CD4-positive, CD25-positive, alpha-beta regulatory T cell (primary cell): ENCODE data around the gene OSBPL2. TPM values are rescaled to one million over a fixed set of nuclear protein-coding genes. Genes with fewer than 3 reads are reported as not detected.

Experiments
- ATAC-seq, 2 donors: fragments of 150-1000 bp; cut with Tn5 transposase; one replicate each; pipeline ENCODE4 v1.10.0; 2021; ENCODE audit warnings: low read depth in 2 of 2, moderate number of reproducible peaks in 2 of 2, moderate library complexity in 1 of 2
- DNase-seq, 3 donors: peaks; one replicate each; pipeline versions ENCODE4 v3.0.0 to v3.0.0-alpha.2; 2012 to 2022; ENCODE audit warnings: mixed read lengths in 1 of 3
- H3K27ac ChIP-seq: one replicate; pipeline ENCODE4 v1.7.0; 2013; ENCODE audit warnings: mild to moderate bottlenecking, low read length; ENCODE audit not compliant: insufficient read depth, poor library complexity, severe bottlenecking
- H3K27me3 ChIP-seq: one replicate; pipeline ENCODE4 v1.7.0; 2013; ENCODE audit warnings: low read length; ENCODE audit not compliant: control insufficient read depth, insufficient read depth
- H3K36me3 ChIP-seq: one replicate; pipeline ENCODE4 v1.7.0; 2013; ENCODE audit warnings: mild to moderate bottlenecking, low read length, moderate library complexity; ENCODE audit not compliant: control insufficient read depth, insufficient read depth
- H3K4me1 ChIP-seq: 2 replicates; pipeline ENCODE4 v1.7.0; 2013; ENCODE audit warnings: mild to moderate bottlenecking, low read length; ENCODE audit not compliant: insufficient read depth, control insufficient read depth, poor library complexity, severe bottlenecking
- H3K4me3 ChIP-seq: one replicate; pipeline ENCODE4 v1.7.0; 2013; ENCODE audit warnings: low read depth, mild to moderate bottlenecking, low read length, moderate library complexity
- H3K9me3 ChIP-seq, 2 experiments: 1 replicate in 1 of 2; 2 replicates in 1 of 2; pipeline ENCODE4 v1.7.0; 2013; ENCODE audit warnings: low read length in 2 of 2, mild to moderate bottlenecking in 1 of 2, moderate library complexity in 1 of 2; ENCODE audit not compliant: control insufficient read depth in 2 of 2
- H3K27ac Mint-ChIP-seq, 3 donors: one replicate each; pipeline ENCODE4 v1.8.0; 2020 to 2022; ENCODE audit warnings: mild to moderate bottlenecking in 3 of 3, mixed read lengths in 3 of 3, moderate library complexity in 2 of 3
- H3K27me3 Mint-ChIP-seq: one replicate; pipeline ENCODE4 v1.8.0; 2022; ENCODE audit warnings: mild to moderate bottlenecking, mixed read lengths
- H3K36me3 Mint-ChIP-seq: one replicate; pipeline ENCODE4 v1.8.0; 2020; ENCODE audit warnings: mixed read lengths
- H3K4me1 Mint-ChIP-seq, 4 donors: one replicate each; pipeline ENCODE4 v1.8.0; 2020 to 2022; ENCODE audit warnings: mixed read lengths in 4 of 4, mild to moderate bottlenecking in 1 of 4
- H3K4me3 Mint-ChIP-seq, 4 donors: one replicate each; pipeline ENCODE4 v1.8.0; 2020 to 2022; ENCODE audit warnings: mild to moderate bottlenecking in 4 of 4, mixed read lengths in 4 of 4, moderate library complexity in 3 of 4
- H3K9me3 Mint-ChIP-seq, 7 donors: one replicate each; pipeline ENCODE4 v1.8.0; 2020 to 2022; ENCODE audit warnings: mixed read lengths in 7 of 7, mild to moderate bottlenecking in 3 of 7, moderate library complexity in 2 of 7
- polyA plus RNA-seq, 4 donors: library from polyadenylated mRNA; unstranded; fragments of 300-500 nt; fragmentation: Illumina TruSeq; gene quantifications; one replicate each; pipeline ENCODE4 v1.2.3, GENCODE V29; 2021
- total RNA-seq: library from RNA; stranded (reverse); gene quantifications from one replicate; pipeline ENCODE4 v1.2.3, GENCODE V29; 2022

The OSBPL2 gene
- total and polyA plus RNA-seq, 5 donors from 2014 or later = 19.3 to 85.2 (median 23.2) TPM

DNA sequence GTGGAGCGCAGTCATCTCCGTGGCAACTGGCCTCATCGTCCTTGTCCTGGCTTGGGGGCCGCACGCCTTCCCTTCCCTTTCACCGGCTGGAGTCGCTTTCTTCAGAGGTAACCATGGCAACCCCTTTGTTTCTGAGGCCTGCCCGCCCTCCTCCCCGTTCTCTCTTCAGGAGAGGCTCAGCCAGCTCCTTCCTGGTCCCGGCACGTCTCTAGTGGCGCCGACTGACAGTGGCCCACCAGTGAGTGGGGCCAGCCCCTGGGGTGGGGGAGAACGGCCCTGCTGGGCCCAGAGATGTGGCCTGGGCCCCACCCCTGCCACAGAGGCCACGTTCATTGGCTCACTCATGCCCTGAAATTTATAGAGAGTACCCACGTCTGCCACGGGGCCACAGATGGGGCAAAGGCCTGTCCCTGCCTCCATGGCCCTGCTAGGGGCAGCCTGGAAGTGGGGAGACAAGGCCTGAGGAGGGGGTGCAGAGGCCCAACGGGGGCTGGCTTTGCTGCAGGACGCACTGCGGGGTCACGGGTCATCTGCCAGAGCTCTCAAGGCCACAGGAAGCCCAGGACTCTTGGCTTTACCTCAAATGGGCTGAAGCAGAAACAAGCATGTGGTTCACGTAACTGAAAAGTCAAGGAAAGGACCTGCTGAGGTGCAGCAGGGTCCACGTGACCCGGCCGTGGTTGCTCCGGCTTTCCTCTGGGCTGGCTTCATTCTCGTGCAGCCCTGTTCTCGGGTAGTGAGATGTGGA is 1.4 kb upstream of the OSBPL2 start:
- ATAC-seq = no peak
- Histone ChIP-seq H3K4me3 (no peak overlapping the region), H3K36me3 (peaks cover 2% of the 10 kb centered on the region), H3K27ac (peak overlapping the region; percentile 78), H3K4me1 (peaks cover 39% of the 10 kb centered on the region), H3K9me3 (peaks cover 0 to 3% of the 10 kb centered on the region in 2 experiments), H3K27me3 (no peaks in the 10 kb centered on the region)
- no peaks in the 10 kb centered on the region for H3K9me3 Mint-ChIP-seq
- H3K36me3 Mint-ChIP-seq = peaks cover 8% of the 10 kb centered on the region
- peak overlapping the region in 1 of 3 donors; percentile 97 for H3K27ac Mint-ChIP-seq
- H3K27me3 Mint-ChIP-seq = no peaks in the 10 kb centered on the region
- no peak for DNase-seq
- H3K4me1 Mint-ChIP-seq = peaks cover 5 to 38% (median 27%) of the 10 kb centered on the region in 4 donors
- H3K4me3 Mint-ChIP-seq = peak overlapping the region in 1 of 4 donors; percentile 57

DNA sequence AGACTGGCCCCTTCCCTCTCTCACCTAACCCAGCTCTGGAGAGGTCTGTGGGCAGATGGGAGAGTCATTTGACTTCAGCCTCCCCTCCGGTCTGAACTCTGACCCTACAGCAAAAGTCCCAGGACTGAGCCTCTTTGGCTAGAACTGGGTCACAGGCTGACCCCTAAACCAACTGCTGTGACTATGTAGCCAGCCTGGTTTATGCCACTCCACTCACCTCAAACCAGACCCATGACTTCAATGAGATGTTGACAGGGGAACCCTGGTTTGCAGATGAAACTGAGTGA is 864 bp upstream of the OSBPL2 start:
- H3K4me1 ChIP-seq = peaks cover 40% of the 10 kb centered on the region
- peaks cover 5 to 43% (median 28%) of the 10 kb centered on the region in 4 donors for H3K4me1 Mint-ChIP-seq
- peaks cover 8% of the 10 kb centered on the region for H3K36me3 ChIP-seq
- peak overlapping the region; percentile 34 for H3K4me3 ChIP-seq
- no peaks in the 10 kb centered on the region for H3K9me3 Mint-ChIP-seq
- H3K4me3 Mint-ChIP-seq = peak overlapping the region; percentile 57 to 93 (median 84)
- peaks cover 9% of the 10 kb centered on the region for H3K36me3 Mint-ChIP-seq
- H3K27ac ChIP-seq = peak overlapping the region; percentile 78
- DNase-seq = no peak
- no peak for ATAC-seq
- peak overlapping the region; percentile 97 to 99 (median 98) for H3K27ac Mint-ChIP-seq
- H3K27me3 Mint-ChIP-seq = no peaks in the 10 kb centered on the region
- H3K9me3 ChIP-seq = peaks cover 0 to 3% of the 10 kb centered on the region in 2 experiments
- H3K27me3 ChIP-seq = no peaks in the 10 kb centered on the region

DNA sequence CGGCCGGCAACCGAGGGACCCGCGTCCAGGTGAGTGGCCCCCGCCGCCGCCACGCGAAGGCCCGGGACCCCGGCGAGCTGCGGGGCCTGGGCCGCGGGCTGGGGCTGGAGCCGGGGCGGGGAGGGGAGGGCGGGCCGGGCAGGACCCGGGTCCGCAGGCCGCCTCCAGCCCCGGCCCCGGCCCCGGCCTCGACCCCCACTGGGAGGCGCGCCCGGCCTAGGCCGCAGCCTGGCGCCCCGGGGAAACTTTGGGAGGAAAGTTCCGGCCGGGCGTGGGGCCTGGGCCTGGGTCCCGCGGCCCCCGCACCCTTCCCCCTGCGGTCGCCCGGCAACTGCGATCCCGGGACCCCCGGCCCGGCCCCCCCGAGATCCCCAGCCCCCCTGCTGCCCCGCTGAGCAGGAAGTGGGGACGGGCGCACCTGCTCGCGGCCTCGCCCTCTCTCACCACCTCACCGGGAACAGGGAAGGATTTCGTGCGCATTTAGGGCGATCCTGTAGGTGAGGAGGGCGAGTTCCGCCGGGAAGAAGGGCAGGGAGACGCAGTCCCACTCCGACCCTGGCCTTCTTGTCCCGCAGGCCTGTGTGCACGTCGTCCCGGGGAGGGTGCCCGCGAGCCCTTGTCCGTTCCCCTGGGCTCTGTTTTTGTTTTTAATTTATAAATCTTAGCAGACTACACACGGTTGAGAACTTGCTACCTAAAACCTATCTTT is 402 bp downstream of the OSBPL2 start:
- Histone ChIP-seq H3K9me3 (peaks cover 0 to 2% of the 10 kb centered on the region in 2 experiments), H3K27me3 (no peaks in the 10 kb centered on the region), H3K4me1 (peaks cover 40% of the 10 kb centered on the region), H3K27ac (peak overlapping the region; percentile 67), H3K36me3 (peaks cover 10% of the 10 kb centered on the region), H3K4me3 (peak overlapping the region; percentile 74)
- Mint-ChIP-seq H3K9me3 (no peaks in the 10 kb centered on the region), H3K27ac (peak overlapping the region; percentile 82 to 93 (median 90)), H3K27me3 (no peaks in the 10 kb centered on the region), H3K4me1 (peaks cover 5 to 50% (median 33%) of the 10 kb centered on the region in 4 donors), H3K4me3 (peak overlapping the region; percentile 88 to 93 (median 90)), H3K36me3 (peaks cover 14% of the 10 kb centered on the region)
- no peak for ATAC-seq
- peak in 2 of 3 donors; percentile 16 to 29 for DNase-seq

DNA sequence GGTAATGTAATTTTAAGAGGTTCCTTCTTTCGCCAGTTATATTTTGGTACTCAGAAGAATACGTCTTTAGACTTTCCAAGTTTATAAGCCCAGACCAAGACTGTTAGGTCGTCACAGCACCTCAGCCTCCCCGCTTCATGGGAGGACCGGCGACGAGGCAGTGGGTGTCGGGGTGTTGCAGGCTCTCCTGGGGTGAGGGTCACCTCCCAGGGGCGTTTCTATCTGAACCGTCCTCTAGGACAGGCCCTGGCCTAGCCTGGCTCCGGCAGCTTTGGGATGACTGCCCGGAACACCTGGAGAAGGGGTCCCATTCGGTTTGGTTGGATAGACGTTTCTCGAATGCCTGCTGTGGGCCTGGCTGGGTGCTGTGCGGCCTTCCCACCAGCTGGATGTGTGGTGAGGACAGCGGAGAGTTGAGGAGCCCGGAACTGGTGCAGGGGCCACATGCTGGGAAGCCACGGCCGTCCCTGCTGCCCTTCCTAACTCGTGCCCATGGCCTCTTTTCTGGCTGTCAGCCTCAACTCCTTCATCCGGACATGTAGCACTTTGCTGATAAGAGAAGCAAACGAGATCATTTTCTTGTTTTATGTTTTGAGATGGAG is 1.1 kb downstream of the OSBPL2 start:
- H3K36me3 Mint-ChIP-seq = peaks cover 14% of the 10 kb centered on the region
- Histone ChIP-seq H3K27ac (peak overlapping the region; percentile 67), H3K27me3 (no peaks in the 10 kb centered on the region), H3K36me3 (peaks cover 10% of the 10 kb centered on the region), H3K4me3 (peak overlapping the region; percentile 74), H3K9me3 (no peaks in the 10 kb centered on the region), H3K4me1 (peaks cover 40% of the 10 kb centered on the region)
- ATAC-seq (no peak), DNase-seq (no peak)
- H3K27ac Mint-ChIP-seq = peak overlapping the region; percentile 82 to 93 (median 90)
- peaks cover 5 to 54% (median 33%) of the 10 kb centered on the region in 4 donors for H3K4me1 Mint-ChIP-seq
- H3K4me3 Mint-ChIP-seq = peak overlapping the region; percentile 88 to 93 (median 90)
- no peaks in the 10 kb centered on the region for H3K27me3 Mint-ChIP-seq
- H3K9me3 Mint-ChIP-seq = no peaks in the 10 kb centered on the region

DNA sequence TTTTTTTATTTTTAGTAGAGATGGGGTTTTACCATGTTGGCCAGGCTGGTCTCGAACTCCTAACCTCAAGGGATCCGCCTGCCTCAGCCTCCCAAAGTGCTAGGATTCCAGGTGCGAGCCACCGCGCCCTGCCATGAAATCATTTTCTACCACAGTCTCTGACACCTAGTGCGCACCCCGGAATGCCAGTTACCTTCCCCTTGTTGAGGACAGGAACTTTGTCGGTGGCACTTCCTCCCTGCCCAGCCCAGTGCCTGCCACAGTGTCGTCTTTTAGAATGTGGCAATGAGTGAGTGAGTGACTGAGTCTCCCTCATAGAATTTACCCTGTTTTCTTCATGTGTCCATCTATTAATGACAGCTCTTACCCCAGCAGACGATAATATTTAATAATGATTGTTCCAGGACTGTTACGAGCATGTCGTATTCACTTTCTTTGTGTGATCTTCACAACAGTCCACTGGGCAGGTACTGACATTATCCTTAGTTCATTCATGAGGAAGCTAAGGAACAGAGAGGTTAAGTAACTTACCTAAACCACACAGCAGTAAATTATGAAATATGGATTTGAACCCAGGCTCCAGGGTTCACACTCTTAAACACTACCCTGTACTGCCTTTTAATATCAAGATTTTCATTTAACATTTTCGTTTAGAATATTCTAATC is 1.8 kb downstream of the OSBPL2 start:
- no peak overlapping the region for H3K4me3 ChIP-seq
- H3K4me1 ChIP-seq = peaks cover 40% of the 10 kb centered on the region
- no peaks in the 10 kb centered on the region for H3K27me3 Mint-ChIP-seq
- no peaks in the 10 kb centered on the region for H3K9me3 Mint-ChIP-seq
- H3K4me3 Mint-ChIP-seq = peak overlapping the region; percentile 21 to 91 (median 89)
- DNase-seq (no peak), ATAC-seq (no peak)
- H3K4me1 Mint-ChIP-seq = peaks cover 5 to 60% (median 33%) of the 10 kb centered on the region in 4 donors
- H3K36me3 ChIP-seq = peaks cover 10% of the 10 kb centered on the region
- peak overlapping the region in 2 of 3 donors; percentile 65 to 90 for H3K27ac Mint-ChIP-seq
- H3K9me3 ChIP-seq = no peaks in the 10 kb centered on the region
- no peaks in the 10 kb centered on the region for H3K27me3 ChIP-seq
- no peak overlapping the region for H3K27ac ChIP-seq
- H3K36me3 Mint-ChIP-seq = peaks cover 14% of the 10 kb centered on the region

DNA sequence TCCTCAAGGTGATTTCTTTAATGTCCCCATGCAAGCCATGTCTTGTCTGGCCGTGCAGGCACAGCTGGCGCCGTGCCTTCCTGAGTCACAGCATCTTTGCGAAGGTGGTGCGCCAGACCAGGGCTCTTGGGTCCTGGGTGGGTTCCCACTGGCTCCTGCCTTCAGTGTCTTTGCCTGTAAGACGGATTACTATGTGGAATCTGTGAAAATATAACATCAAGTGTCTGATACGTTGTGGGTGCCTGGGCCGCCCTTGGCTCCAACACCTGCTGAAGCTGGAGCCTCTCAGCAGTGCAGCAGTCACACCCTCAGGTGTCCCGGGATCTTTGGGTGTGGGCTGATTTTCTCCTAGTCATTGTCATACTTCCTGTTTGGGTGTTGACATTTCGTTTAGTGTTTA is 3.2 kb downstream of the OSBPL2 start:
- no peaks in the 10 kb centered on the region for H3K9me3 Mint-ChIP-seq
- H3K9me3 ChIP-seq = no peaks in the 10 kb centered on the region
- peak overlapping the region; percentile 50 to 91 (median 72) for H3K4me3 Mint-ChIP-seq
- peak overlapping the region; percentile 38 to 80 (median 54) for H3K27ac Mint-ChIP-seq
- H3K27me3 ChIP-seq = no peaks in the 10 kb centered on the region
- H3K4me1 ChIP-seq = peaks cover 40% of the 10 kb centered on the region
- DNase-seq (no peak), ATAC-seq (no peak)
- peaks cover 5 to 66% (median 34%) of the 10 kb centered on the region in 4 donors for H3K4me1 Mint-ChIP-seq
- H3K27me3 Mint-ChIP-seq = no peaks in the 10 kb centered on the region
- H3K4me3 ChIP-seq = no peak overlapping the region
- H3K36me3 Mint-ChIP-seq = peaks cover 14% of the 10 kb centered on the region
- peaks cover 15% of the 10 kb centered on the region for H3K36me3 ChIP-seq
- no peak overlapping the region for H3K27ac ChIP-seq

DNA sequence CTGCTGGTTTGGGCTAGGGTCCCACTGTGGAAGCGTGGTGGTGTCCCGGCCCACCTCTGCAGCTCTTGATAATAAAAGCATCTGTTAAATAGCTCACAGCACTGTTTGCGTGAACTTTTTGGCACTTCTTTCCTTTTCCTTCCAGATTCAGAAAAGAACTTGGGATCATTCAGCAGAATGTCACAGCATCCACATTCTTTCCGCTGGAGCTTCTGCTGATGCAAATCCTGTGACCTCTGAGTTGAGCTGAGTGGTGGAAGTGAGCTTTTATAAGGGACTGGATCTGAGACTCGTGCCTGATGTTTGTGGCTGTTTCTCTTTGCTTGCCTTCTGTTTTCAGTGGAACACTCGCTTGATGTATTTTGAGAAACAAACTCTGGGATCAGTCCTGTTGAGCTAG is 3.9 kb downstream of the OSBPL2 start:
- Histone ChIP-seq H3K36me3 (peaks cover 15% of the 10 kb centered on the region), H3K27me3 (no peaks in the 10 kb centered on the region), H3K4me3 (no peak overlapping the region), H3K4me1 (peaks cover 39% of the 10 kb centered on the region), H3K9me3 (no peaks in the 10 kb centered on the region), H3K27ac (no peak overlapping the region)
- Mint-ChIP-seq H3K27me3 (no peaks in the 10 kb centered on the region), H3K36me3 (peaks cover 14% of the 10 kb centered on the region), H3K27ac (peak overlapping the region in 1 of 3 donors; percentile 54), H3K4me1 (peaks cover 5 to 71% (median 36%) of the 10 kb centered on the region in 4 donors), H3K9me3 (no peaks in the 10 kb centered on the region), H3K4me3 (peak overlapping the region in 2 of 4 donors; percentile 5 to 60)
- no peak for ATAC-seq
- DNase-seq = no peak
